ENCODE measurements around the gene LRRC14B.

- TF ChIP-seq CTCF (IDR thresholded peaks at IDR 0.05) = no peak
- TF ChIP-seq POLR2A (IDR thresholded peaks at IDR 0.05) = no peak
Measured at GRCh38 chr5:185095-186070, 5.9 kb upstream of the LRRC14B start.

Measured in Peyer's patch (tissue), 4 donors.